Measurements from ENCODE around the gene PTPN1.

The PTPN1 gene

DNA sequence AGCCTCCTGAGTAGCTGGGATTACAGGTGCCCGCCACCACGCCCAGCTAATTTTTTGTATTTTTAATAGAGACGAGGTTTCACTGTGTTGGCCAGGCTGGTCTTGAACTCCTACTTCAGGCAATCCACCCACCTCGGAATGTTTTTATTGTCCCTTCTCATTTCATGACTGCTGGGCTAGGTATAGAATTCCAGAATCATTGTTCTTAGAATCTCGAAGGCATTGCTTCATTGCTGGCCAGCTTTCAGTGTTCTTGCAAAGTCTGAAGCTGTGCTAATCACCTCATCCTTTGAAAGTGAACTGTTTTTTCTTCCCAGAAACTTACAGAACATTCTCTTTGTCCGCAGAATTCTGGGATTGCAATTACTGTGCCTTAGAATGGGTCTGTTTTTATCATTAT lies 49.0 kb downstream of the PTPN1 start:
- no peak overlapping the region for H3K4me3 ChIP-seq (ENCODE audit: low read depth, low read length)

DNA sequence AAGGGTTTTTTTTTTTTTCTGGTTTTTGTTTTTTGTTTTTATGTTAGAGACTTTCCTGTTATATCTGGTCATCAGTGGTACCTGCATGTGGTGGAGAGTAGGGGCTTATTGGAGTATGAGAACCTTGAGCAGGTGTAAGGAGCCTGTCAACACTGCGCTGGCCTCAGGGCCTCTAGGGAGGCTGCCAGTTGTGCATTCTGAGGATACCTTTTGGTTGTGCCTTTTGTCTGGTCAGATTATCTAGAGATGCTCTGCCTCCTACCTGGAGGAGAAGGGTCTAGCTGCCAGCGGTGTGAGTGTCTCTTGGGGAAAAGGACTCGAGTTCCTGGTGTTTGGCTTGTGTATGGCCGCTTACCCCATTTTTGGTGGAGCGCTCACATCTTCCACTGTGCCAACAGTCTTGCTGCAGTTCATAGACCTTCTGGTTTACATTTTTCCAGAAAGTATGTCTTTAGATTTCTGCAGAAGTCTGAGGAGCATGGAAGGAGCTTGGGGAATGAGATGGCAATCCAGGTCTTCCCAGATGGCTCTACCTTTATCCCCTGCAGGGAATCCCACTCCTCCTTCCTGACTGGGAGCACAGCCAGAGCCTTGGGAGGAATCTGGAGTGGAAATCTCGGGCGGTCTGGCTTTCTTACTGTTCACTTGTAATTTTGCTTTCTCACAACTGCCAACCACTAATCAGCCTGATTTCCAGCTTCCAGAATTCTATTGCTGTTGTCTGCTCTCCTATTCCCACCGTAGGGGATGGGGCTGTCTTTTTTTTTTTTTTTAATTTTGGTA lies 49.9 kb downstream of the PTPN1 start:
- peaks cover 43% of the 10 kb centered on the region for H3K4me1 ChIP-seq (ENCODE audit: control insufficient read depth, insufficient read depth, low read length, unreplicated experiment)
- H3K4me3 ChIP-seq (ENCODE audit: low read depth, low read length), result no peak overlapping the region
- H3K27me3 ChIP-seq (ENCODE audit: insufficient read depth, low read length), result no peaks in the 10 kb centered on the region
- peaks cover 61% of the 10 kb centered on the region for H3K79me2 ChIP-seq (ENCODE audit: control insufficient read depth, insufficient read depth, low read length, unreplicated experiment)
- H2AFZ ChIP-seq (ENCODE audit: low read length, unreplicated experiment), result no peak overlapping the region
- H3K27ac ChIP-seq (ENCODE audit: low read depth, low read length), result peak overlapping the region; percentile 90
- peaks cover 29% of the 10 kb centered on the region for H3K36me3 ChIP-seq (ENCODE audit: insufficient read depth, low read length)

More for the DNA sequence above, 49.0 kb downstream of the PTPN1 start:
- H3K4me1 ChIP-seq (ENCODE audit: control insufficient read depth, insufficient read depth, low read length, unreplicated experiment), result peaks cover 43% of the 10 kb centered on the region
- H3K27me3 ChIP-seq (ENCODE audit: insufficient read depth, low read length), result no peaks in the 10 kb centered on the region
- H3K27ac ChIP-seq (ENCODE audit: low read depth, low read length), result peak overlapping the region; percentile 90
- H2AFZ ChIP-seq (ENCODE audit: low read length, unreplicated experiment), result no peak overlapping the region
- peaks cover 58% of the 10 kb centered on the region for H3K79me2 ChIP-seq (ENCODE audit: control insufficient read depth, insufficient read depth, low read length, unreplicated experiment)
- peaks cover 27% of the 10 kb centered on the region for H3K36me3 ChIP-seq (ENCODE audit: insufficient read depth, low read length)

DNA sequence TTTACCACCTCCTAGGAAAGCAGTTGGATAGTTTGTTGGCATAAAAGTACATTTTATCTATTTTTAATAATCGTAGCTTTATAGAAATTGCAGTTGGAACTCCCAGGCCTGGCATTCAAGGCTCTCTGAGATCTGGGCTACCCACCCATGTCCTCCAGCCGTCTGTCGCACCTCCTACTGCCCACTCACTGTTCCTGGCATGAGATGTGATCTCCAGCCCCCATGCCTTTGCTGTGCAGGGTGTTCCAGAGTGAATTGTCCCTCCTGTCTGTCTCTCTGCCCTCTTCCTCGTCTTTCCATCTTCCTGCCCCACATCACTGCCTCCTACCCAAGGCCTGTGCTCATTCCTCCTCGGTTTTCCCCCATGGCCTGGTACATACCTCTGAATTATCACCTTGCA lies 50.7 kb downstream of the PTPN1 start:
- Histone ChIP-seq H3K27me3 (ENCODE audit: insufficient read depth, low read length) (no peaks in the 10 kb centered on the region), H3K27ac (ENCODE audit: low read depth, low read length) (peak overlapping the region; percentile 90), H2AFZ (ENCODE audit: low read length, unreplicated experiment) (no peak overlapping the region), H3K4me1 (ENCODE audit: control insufficient read depth, insufficient read depth, low read length, unreplicated experiment) (peaks cover 43% of the 10 kb centered on the region), H3K4me3 (ENCODE audit: low read depth, low read length) (peak overlapping the region; percentile 38; the same call in 1 of the 2 replicates), H3K79me2 (ENCODE audit: control insufficient read depth, insufficient read depth, low read length, unreplicated experiment) (peaks cover 64% of the 10 kb centered on the region), H3K36me3 (ENCODE audit: insufficient read depth, low read length) (peaks cover 31% of the 10 kb centered on the region)

DNA sequence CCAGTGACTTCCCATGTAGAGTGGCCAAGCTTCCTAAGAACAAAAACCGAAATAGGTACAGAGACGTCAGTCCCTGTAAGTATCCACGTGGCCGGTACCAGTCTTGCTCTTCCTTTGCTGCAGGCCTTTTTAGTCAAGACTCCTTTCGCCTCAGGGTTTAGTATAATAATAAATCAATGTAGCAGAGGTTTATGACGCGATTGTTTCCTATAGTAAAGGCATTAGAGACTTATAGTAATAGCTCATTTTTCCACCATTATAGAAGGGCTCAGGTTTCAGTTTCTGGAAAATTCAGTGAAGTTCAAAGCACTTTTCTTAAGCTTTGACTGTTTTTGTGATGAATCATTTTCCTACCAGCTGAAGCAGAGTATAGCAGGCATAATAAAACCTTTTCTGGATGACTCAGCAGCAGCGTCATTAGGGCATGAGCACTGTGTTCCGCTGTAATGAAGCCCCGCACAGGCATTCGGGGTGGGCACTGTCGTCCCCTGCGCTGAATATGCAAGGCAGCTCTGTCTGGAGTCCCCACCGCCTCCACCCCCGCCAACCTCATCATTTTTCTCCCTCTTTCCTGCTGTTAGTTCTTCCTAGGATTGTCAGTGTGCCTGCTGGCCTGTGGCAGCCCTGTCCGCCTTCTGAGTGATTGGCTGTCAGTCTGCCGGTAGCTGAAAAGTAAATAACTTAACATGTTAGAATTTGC lies 51.3 kb downstream of the PTPN1 start:
- H2AFZ ChIP-seq (ENCODE audit: low read length, unreplicated experiment), result no peak overlapping the region
- H3K36me3 ChIP-seq (ENCODE audit: insufficient read depth, low read length), result peaks cover 31% of the 10 kb centered on the region
- H3K79me2 ChIP-seq (ENCODE audit: control insufficient read depth, insufficient read depth, low read length, unreplicated experiment), result peaks cover 62% of the 10 kb centered on the region
- H3K4me1 ChIP-seq (ENCODE audit: control insufficient read depth, insufficient read depth, low read length, unreplicated experiment), result peaks cover 43% of the 10 kb centered on the region
- no peaks in the 10 kb centered on the region for H3K27me3 ChIP-seq (ENCODE audit: insufficient read depth, low read length)
- peak overlapping the region; percentile 38; the same call in 1 of the 2 replicates for H3K4me3 ChIP-seq (ENCODE audit: low read depth, low read length)
- peak overlapping the region; percentile 90 for H3K27ac ChIP-seq (ENCODE audit: low read depth, low read length)

DNA sequence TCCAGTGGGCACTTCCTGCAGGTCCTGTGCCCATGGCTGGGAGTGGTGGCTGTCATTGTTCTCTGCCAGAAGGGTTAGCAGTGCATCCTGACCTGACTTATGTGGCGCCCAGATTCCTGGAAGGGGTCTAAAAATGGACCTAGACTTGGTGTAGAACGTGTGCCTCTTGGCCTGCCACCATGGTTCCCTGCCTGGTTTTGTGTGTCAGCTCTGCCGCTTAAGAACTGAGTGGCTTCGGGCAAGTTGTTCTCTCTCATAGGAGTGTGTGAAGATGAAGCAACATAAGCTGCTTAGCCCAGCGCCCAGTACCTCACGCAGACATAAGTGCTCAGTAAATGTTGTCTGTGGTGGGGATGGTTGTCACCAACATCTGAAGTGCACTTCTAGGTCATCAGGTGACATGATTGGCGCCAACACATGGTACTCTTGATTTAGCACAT lies 52.1 kb downstream of the PTPN1 start:
- Histone ChIP-seq H2AFZ (ENCODE audit: low read length, unreplicated experiment) (no peak overlapping the region), H3K79me2 (ENCODE audit: control insufficient read depth, insufficient read depth, low read length, unreplicated experiment) (peaks cover 65% of the 10 kb centered on the region), H3K27me3 (ENCODE audit: insufficient read depth, low read length) (no peaks in the 10 kb centered on the region), H3K36me3 (ENCODE audit: insufficient read depth, low read length) (peaks cover 31% of the 10 kb centered on the region), H3K4me3 (ENCODE audit: low read depth, low read length) (no peak overlapping the region), H3K4me1 (ENCODE audit: control insufficient read depth, insufficient read depth, low read length, unreplicated experiment) (peaks cover 43% of the 10 kb centered on the region), H3K27ac (ENCODE audit: low read depth, low read length) (peak overlapping the region; percentile 90)

DNA sequence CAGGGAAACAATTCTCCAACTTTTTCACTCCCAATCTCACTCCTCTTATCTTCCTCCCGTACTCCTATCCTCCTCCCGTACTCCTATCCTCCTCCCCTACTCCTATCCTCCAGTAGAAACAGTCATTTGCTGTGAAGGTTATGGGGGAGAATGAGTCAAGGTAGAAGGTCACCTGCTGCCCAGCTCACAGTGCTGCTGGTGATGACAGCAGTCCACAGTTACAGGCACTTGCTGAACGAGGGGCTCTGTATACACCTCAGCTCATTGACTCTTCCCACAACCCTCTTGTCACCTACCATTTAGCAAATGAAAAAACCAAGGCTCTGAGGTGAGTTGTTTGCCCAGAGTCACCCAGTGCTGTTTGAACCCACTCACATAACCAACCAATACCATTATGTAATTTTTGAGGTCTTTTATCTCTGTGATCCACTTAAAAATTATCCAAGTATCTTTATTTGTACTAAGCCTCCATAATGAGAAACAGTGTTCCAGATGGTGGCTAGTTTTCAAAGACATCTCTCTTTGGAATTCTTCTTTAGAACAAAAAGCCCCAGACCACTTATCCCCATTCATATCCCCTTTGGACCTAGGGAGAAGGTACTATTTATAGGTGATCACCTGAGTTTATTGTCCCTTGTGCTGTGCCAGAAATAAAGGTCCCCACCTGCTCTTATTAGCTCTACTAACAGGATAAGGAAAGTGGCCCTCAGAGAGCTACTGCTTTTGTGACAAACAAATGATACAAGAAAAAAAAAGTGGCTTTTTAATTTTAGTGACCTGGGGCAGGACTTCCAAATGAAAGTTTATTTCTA lies 53.2 kb downstream of the PTPN1 start:
- Histone ChIP-seq H3K79me2 (ENCODE audit: control insufficient read depth, insufficient read depth, low read length, unreplicated experiment) (peaks cover 71% of the 10 kb centered on the region), H3K4me3 (ENCODE audit: low read depth, low read length) (no peak overlapping the region), H3K36me3 (ENCODE audit: insufficient read depth, low read length) (peaks cover 35% of the 10 kb centered on the region), H3K4me1 (ENCODE audit: control insufficient read depth, insufficient read depth, low read length, unreplicated experiment) (peaks cover 43% of the 10 kb centered on the region), H3K27me3 (ENCODE audit: insufficient read depth, low read length) (no peaks in the 10 kb centered on the region), H3K27ac (ENCODE audit: low read depth, low read length) (no peak overlapping the region), H2AFZ (ENCODE audit: low read length, unreplicated experiment) (no peak overlapping the region)

DNA sequence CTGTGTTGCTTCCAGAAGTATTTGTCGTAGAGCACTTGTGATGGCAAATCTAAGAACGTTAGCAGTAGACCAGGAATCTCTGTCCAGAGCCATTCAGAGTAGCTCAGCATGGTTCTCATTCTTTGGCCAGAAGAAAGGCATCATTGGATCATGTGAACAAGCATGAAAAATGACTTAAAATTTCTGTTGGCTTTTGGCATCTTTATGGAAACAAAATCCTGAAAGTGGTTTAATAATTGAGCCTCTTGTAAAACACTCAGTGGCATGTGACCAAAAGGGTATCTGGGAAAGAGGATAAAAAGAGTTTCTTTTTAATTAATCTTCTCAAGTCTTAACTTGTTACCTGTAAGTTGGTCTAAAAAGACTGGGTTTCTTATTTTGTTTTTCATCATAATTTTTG lies 55.2 kb downstream of the PTPN1 start:
- H3K4me1 ChIP-seq (ENCODE audit: control insufficient read depth, insufficient read depth, low read length, unreplicated experiment), result peaks cover 32% of the 10 kb centered on the region
- peaks cover 70% of the 10 kb centered on the region for H3K79me2 ChIP-seq (ENCODE audit: control insufficient read depth, insufficient read depth, low read length, unreplicated experiment)
- H3K36me3 ChIP-seq (ENCODE audit: insufficient read depth, low read length), result peaks cover 31% of the 10 kb centered on the region
- no peak overlapping the region for H3K27ac ChIP-seq (ENCODE audit: low read depth, low read length)
- no peak overlapping the region for H2AFZ ChIP-seq (ENCODE audit: low read length, unreplicated experiment)
- H3K4me3 ChIP-seq (ENCODE audit: low read depth, low read length), result no peak overlapping the region
- H3K27me3 ChIP-seq (ENCODE audit: insufficient read depth, low read length), result no peaks in the 10 kb centered on the region

DNA sequence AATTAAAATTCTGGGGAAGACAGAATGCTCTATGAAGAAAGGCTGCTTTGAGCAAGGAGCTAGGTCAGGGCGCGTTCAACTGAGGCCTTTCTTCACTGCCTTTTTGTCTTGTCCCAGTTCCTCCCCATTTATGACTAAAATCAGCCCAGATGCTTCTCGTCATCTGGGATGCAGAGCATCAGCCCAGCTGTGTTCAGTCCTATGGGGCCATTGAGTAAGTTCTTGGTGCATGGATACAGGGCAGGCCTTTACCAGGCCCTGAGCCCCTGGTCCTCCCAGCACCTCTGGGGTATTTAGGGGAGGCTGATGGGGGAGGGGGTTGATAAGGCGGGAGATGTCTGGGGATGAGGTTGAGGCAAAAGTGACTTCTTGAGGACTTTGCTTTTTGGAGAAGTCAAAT lies 55.7 kb downstream of the PTPN1 start:
- Histone ChIP-seq H3K79me2 (ENCODE audit: control insufficient read depth, insufficient read depth, low read length, unreplicated experiment) (peaks cover 72% of the 10 kb centered on the region), H3K27me3 (ENCODE audit: insufficient read depth, low read length) (no peaks in the 10 kb centered on the region), H3K36me3 (ENCODE audit: insufficient read depth, low read length) (peaks cover 31% of the 10 kb centered on the region), H2AFZ (ENCODE audit: low read length, unreplicated experiment) (no peak overlapping the region), H3K4me3 (ENCODE audit: low read depth, low read length) (no peak overlapping the region), H3K27ac (ENCODE audit: low read depth, low read length) (no peak overlapping the region), H3K4me1 (ENCODE audit: control insufficient read depth, insufficient read depth, low read length, unreplicated experiment) (peaks cover 28% of the 10 kb centered on the region)

DNA sequence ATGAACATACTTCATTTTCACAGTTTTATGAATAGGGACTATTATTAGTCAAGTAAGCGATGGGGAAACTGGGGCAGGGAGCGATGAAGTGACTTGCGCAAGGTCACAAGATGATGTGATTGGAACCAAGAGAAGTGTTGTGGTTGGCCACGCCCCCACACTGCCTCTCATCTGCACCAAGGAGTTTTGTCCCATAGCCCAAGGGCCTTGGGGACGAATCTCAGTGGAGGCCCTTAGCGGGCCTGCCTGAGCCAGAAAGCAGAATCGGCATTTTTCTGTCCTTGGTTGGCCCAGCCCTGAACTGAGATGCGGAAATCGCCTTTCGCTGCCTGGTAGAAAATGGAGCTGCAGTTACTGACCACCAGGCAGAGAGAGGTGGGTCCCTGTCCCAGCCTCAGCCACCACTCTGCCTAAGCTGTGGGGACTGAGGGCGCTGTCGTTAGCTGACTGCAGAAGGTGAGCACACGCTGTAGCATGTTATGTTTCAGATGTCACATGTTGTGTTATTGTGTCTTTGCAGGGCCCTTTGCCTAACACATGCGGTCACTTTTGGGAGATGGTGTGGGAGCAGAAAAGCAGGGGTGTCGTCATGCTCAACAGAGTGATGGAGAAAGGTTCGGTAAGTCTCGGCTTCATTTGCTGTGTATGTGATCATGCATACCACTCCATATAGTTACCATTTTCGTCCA lies 57.8 kb downstream of the PTPN1 start:
- H3K4me3 ChIP-seq (ENCODE audit: low read depth, low read length), result no peak overlapping the region
- no peak overlapping the region for H2AFZ ChIP-seq (ENCODE audit: low read length, unreplicated experiment)
- no peak overlapping the region for H3K27ac ChIP-seq (ENCODE audit: low read depth, low read length)
- H3K79me2 ChIP-seq (ENCODE audit: control insufficient read depth, insufficient read depth, low read length, unreplicated experiment), result peaks cover 71% of the 10 kb centered on the region
- H3K27me3 ChIP-seq (ENCODE audit: insufficient read depth, low read length), result no peaks in the 10 kb centered on the region
- peaks cover 22% of the 10 kb centered on the region for H3K4me1 ChIP-seq (ENCODE audit: control insufficient read depth, insufficient read depth, low read length, unreplicated experiment)
- peaks cover 19% of the 10 kb centered on the region for H3K36me3 ChIP-seq (ENCODE audit: insufficient read depth, low read length)

DNA sequence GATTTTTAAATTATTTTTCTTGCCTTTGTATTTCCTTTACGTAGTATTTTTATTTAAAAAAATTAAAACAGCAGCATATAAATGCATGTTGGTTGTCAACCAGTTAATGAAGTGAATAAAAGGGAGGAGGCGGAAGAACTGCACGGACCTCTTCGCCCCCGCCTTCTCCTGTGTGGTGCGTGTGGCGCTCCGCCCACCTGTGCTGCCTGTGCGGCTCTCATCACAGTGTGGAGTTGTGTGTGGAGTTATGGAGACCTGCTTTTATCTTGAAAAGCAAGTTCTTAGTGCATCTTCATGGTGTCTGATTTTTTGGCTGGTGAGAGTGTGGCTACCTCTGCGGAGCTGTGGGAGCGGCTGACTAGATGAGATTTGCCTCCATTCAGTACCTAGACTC lies 58.4 kb downstream of the PTPN1 start:
- Histone ChIP-seq H3K4me1 (ENCODE audit: control insufficient read depth, insufficient read depth, low read length, unreplicated experiment) (peaks cover 24% of the 10 kb centered on the region), H3K27me3 (ENCODE audit: insufficient read depth, low read length) (no peaks in the 10 kb centered on the region), H3K27ac (ENCODE audit: low read depth, low read length) (no peak overlapping the region), H3K36me3 (ENCODE audit: insufficient read depth, low read length) (peaks cover 15% of the 10 kb centered on the region), H3K79me2 (ENCODE audit: control insufficient read depth, insufficient read depth, low read length, unreplicated experiment) (peaks cover 69% of the 10 kb centered on the region), H2AFZ (ENCODE audit: low read length, unreplicated experiment) (no peak overlapping the region), H3K4me3 (ENCODE audit: low read depth, low read length) (no peak overlapping the region)
